H9 (cell line): ENCODE results near the gene GRID2. TPM values are rescaled to one million over a fixed set of nuclear protein-coding genes. Genes with fewer than 3 reads are reported as not detected.

Experiments
- DNase-seq: peaks from one replicate; pipeline ENCODE4 v3.0.0-alpha.2; 2017
- H2AFZ ChIP-seq: one replicate; pipeline ENCODE4 v1.6.1; 2013; ENCODE audit warnings: mild to moderate bottlenecking, low read length, control low read depth, moderate library complexity
- H2AK5ac ChIP-seq: 2 replicates; pipeline ENCODE4 v1.6.1; 2013; ENCODE audit warnings: low read length, control low read depth, mixed read lengths; ENCODE audit not compliant: insufficient read length
- H2BK120ac ChIP-seq: one replicate; pipeline ENCODE4 v1.6.1; 2013; ENCODE audit warnings: low read depth, mild to moderate bottlenecking, low read length, control low read depth, inconsistent platforms; ENCODE audit not compliant: poor library complexity, severe bottlenecking
- H2BK12ac ChIP-seq: 2 replicates; pipeline ENCODE4 v1.6.1; 2013; ENCODE audit warnings: low read length, control low read depth, mixed read lengths, low read depth; ENCODE audit not compliant: insufficient read length
- H2BK15ac ChIP-seq: 2 replicates; pipeline ENCODE4 v1.6.1; 2013; ENCODE audit warnings: low read depth, low read length, control low read depth
- H2BK20ac ChIP-seq: one replicate; pipeline ENCODE4 v1.6.1; 2013; ENCODE audit warnings: low read depth, mild to moderate bottlenecking, low read length, control low read depth, inconsistent platforms; ENCODE audit not compliant: poor library complexity, severe bottlenecking
- H2BK5ac ChIP-seq: 2 replicates; pipeline ENCODE4 v1.6.1; 2013; ENCODE audit warnings: low read length, control low read depth, mixed read lengths; ENCODE audit not compliant: insufficient read length
- H3K14ac ChIP-seq: 2 replicates; pipeline ENCODE4 v1.6.1; 2013; ENCODE audit warnings: low read length, control low read depth; ENCODE audit not compliant: insufficient read depth
- H3K18ac ChIP-seq: 2 replicates; pipeline ENCODE4 v1.6.1; 2013; ENCODE audit warnings: low read depth, mild to moderate bottlenecking, mixed read lengths, low read length, control low read depth; ENCODE audit not compliant: insufficient read length
- H3K23ac ChIP-seq: 2 replicates; pipeline ENCODE4 v1.6.1; 2013; ENCODE audit warnings: low read length, control low read depth, mixed read lengths, low read depth; ENCODE audit not compliant: insufficient read length
- H3K23me2 ChIP-seq: 2 replicates; pipeline ENCODE4 v1.6.1; 2013; ENCODE audit warnings: low read depth, mild to moderate bottlenecking, mixed read lengths, low read length, control low read depth; ENCODE audit not compliant: insufficient read length, poor library complexity, severe bottlenecking
- H3K27ac ChIP-seq: 2 replicates; pipeline ENCODE4 v1.5.1; 2013; ENCODE audit warnings: low read length, control low read depth, mixed read lengths, low read depth; ENCODE audit not compliant: insufficient read length
- H3K27me3 ChIP-seq: 2 replicates; pipeline ENCODE4 v1.6.1; 2013; ENCODE audit warnings: low read length, control low read depth, inconsistent platforms; ENCODE audit not compliant: insufficient read depth
- H3K4ac ChIP-seq: 2 replicates; pipeline ENCODE4 v1.6.1; 2013; ENCODE audit warnings: low read depth, mild to moderate bottlenecking, control low read depth, inconsistent platforms, low read length, moderate library complexity
- H3K4me1 ChIP-seq: 2 replicates; pipeline ENCODE4 v1.6.1; 2013; ENCODE audit warnings: low read length, control low read depth, inconsistent platforms; ENCODE audit not compliant: insufficient read depth
- H3K4me2 ChIP-seq: 2 replicates; pipeline ENCODE4 v1.6.1; 2013; ENCODE audit warnings: low read length, control low read depth, mixed read lengths; ENCODE audit not compliant: insufficient read length, insufficient read depth
- H3K56ac ChIP-seq: 2 replicates; pipeline ENCODE4 v1.6.1; 2013; ENCODE audit warnings: low read depth, mild to moderate bottlenecking, mixed read lengths, low read length, control low read depth; ENCODE audit not compliant: insufficient read length
- H3K79me1 ChIP-seq: 2 replicates; pipeline ENCODE4 v1.6.1; 2013; ENCODE audit warnings: low read depth, mild to moderate bottlenecking, moderate library complexity, low read length, control low read depth, inconsistent platforms; ENCODE audit not compliant: insufficient read depth, poor library complexity, severe bottlenecking
- H3K79me2 ChIP-seq: 2 replicates; pipeline ENCODE4 v1.6.1; 2013; ENCODE audit warnings: low read length, control low read depth, inconsistent platforms; ENCODE audit not compliant: insufficient read depth
- H3K9ac ChIP-seq: 2 replicates; pipeline ENCODE4 v1.6.1; 2013; ENCODE audit warnings: low read length, control low read depth, mixed read lengths; ENCODE audit not compliant: insufficient read length; ENCODE audit errors: extremely low read depth
- H3K9me3 ChIP-seq: one replicate; pipeline ENCODE4 v1.6.1; 2013; ENCODE audit warnings: low read depth, low read length, inconsistent platforms; ENCODE audit not compliant: control insufficient read depth
- H3T11ph ChIP-seq: one replicate; pipeline ENCODE4 v1.6.1; 2013; ENCODE audit warnings: mild to moderate bottlenecking, low read length, control low read depth, inconsistent platforms
- H4K20me1 ChIP-seq: one replicate; pipeline ENCODE4 v1.6.1; 2013; ENCODE audit not compliant: control insufficient read depth, insufficient read length, insufficient read depth
- H4K5ac ChIP-seq: 2 replicates; pipeline ENCODE4 v1.6.1; 2013; ENCODE audit warnings: low read depth, mild to moderate bottlenecking, mixed read lengths, low read length, control low read depth; ENCODE audit not compliant: insufficient read length
- H4K8ac ChIP-seq: replicated peaks from 2 replicates; pipeline ENCODE4 v1.6.1; 2013; ENCODE audit warnings: low read length, control low read depth, mixed read lengths, low read depth; ENCODE audit not compliant: insufficient read length
- H4K91ac ChIP-seq: 2 replicates; pipeline ENCODE4 v1.6.1; 2013; ENCODE audit warnings: low read depth, mild to moderate bottlenecking, moderate library complexity, mixed read lengths, low read length, control low read depth; ENCODE audit not compliant: insufficient read length
- H3K27ac Mint-ChIP-seq, 3 experiments: 2 replicates in 2 of 3; 3 replicates in 1 of 3; pipeline ENCODE4 v1.8.0; 2020 to 2021; ENCODE audit warnings: mixed read lengths in 3 of 3, mild to moderate bottlenecking in 1 of 3, moderate library complexity in 1 of 3
- H3K27me3 Mint-ChIP-seq: 2 replicates; pipeline ENCODE4 v1.8.0; 2021; ENCODE audit warnings: low read depth, mild to moderate bottlenecking, moderate library complexity, mixed read lengths
- H3K36me3 Mint-ChIP-seq, 3 experiments: 2 replicates in 2 of 3; 3 replicates in 1 of 3; pipeline ENCODE4 v1.8.0; 2020 to 2021; ENCODE audit warnings: low read depth in 3 of 3, mixed read lengths in 3 of 3; ENCODE audit not compliant: insufficient read depth in 1 of 3
- H3K4me1 Mint-ChIP-seq, 2 experiments: 2 replicates each; pipeline ENCODE4 v1.8.0; 2020; ENCODE audit warnings: mixed read lengths in 2 of 2
- H3K4me3 Mint-ChIP-seq, 2 experiments: 2 replicates in 1 of 2; 3 replicates in 1 of 2; pipeline ENCODE4 v1.8.0; 2020 to 2021; ENCODE audit warnings: mild to moderate bottlenecking in 2 of 2, mixed read lengths in 2 of 2, moderate library complexity in 1 of 2
- H3K9me3 Mint-ChIP-seq, 2 experiments: 2 replicates in 1 of 2; 3 replicates in 1 of 2; pipeline ENCODE4 v1.8.0; 2020; ENCODE audit warnings: mild to moderate bottlenecking in 2 of 2, mixed read lengths in 2 of 2, moderate library complexity in 1 of 2
- CTCF ChIP-seq: fragments of 200-600 bp; sonication (generic); conservative IDR thresholded peaks from 3 replicates; pipeline ENCODE4 v1.8.0; 2021; ENCODE audit warnings: antibody characterized with exemption, mild to moderate bottlenecking
- WGBS: extraction: QIAGEN DNeasy Blood & Tissue Kit; methylation state at CpG from one replicate; pipeline ENCODE4 v1.1.7; 2013; ENCODE audit warnings: missing lambda C conversion rate, low lambda C conversion rate, mixed read lengths; ENCODE audit not compliant: insufficient read length; ENCODE audit errors: extremely low coverage; 5-methylcytosine and 5-hydroxymethylcytosine counted together
- total RNA-seq: library from RNA; stranded (reverse); gene quantifications from 2 replicates; pipeline ENCODE4 v1.2.1, GENCODE V29; 2021

The GRID2 gene
- total RNA-seq, 1 experiment from 2014 or later = 21.8 TPM

- no peak overlapping the region for H2AK5ac ChIP-seq
- H3K79me2 ChIP-seq = no peaks in the 10 kb centered on the region
These were observed 1441.2 kb downstream of the GRID2 start for GRCh38 chr4:93744961-93745360.

More at GRCh38 chr4:93744961-93745360, 1441.2 kb downstream of the GRID2 start:
- Histone ChIP-seq H2BK15ac (no peak overlapping the region), H3K23ac (no peak overlapping the region), H4K5ac (no peak overlapping the region), H3K23me2 (no peaks in the 10 kb centered on the region), H3K27me3 (no peaks in the 10 kb centered on the region), H4K91ac (no peak overlapping the region), H3T11ph (no peak overlapping the region), H3K4ac (no peak overlapping the region), H3K18ac (no peak overlapping the region), H3K9me3 (no peaks in the 10 kb centered on the region), H3K14ac (no peak overlapping the region), H3K56ac (no peak overlapping the region), H2BK12ac (no peak overlapping the region), H2BK120ac (no peak overlapping the region), H2BK20ac (no peak overlapping the region), H2BK5ac (no peak overlapping the region), H3K9ac (no peak overlapping the region), H4K8ac (no peak overlapping the region), H2AFZ (no peak overlapping the region), H3K79me1 (no peaks in the 10 kb centered on the region), H4K20me1 (no peaks in the 10 kb centered on the region), H3K27ac (no peak overlapping the region), H3K4me2 (no peak overlapping the region), H3K4me1 (peaks cover 4% of the 10 kb centered on the region; the same call in 1 of the 2 replicates)
- no peak for DNase-seq
- Mint-ChIP-seq H3K27ac (no peak overlapping the region), H3K9me3 (no peaks in the 10 kb centered on the region), H3K27me3 (no peaks in the 10 kb centered on the region), H3K4me1 (peaks cover 21 to 23% of the 10 kb centered on the region in 2 experiments), H3K4me3 (no peak overlapping the region), H3K36me3 (no peaks in the 10 kb centered on the region; a peak in 1 of 7 replicates)
- no CpG with 5 or more reads among the region's 2 CpGs for WGBS
- TF ChIP-seq CTCF = no peak
